ENCODE results near the gene NRG3.

DNA sequence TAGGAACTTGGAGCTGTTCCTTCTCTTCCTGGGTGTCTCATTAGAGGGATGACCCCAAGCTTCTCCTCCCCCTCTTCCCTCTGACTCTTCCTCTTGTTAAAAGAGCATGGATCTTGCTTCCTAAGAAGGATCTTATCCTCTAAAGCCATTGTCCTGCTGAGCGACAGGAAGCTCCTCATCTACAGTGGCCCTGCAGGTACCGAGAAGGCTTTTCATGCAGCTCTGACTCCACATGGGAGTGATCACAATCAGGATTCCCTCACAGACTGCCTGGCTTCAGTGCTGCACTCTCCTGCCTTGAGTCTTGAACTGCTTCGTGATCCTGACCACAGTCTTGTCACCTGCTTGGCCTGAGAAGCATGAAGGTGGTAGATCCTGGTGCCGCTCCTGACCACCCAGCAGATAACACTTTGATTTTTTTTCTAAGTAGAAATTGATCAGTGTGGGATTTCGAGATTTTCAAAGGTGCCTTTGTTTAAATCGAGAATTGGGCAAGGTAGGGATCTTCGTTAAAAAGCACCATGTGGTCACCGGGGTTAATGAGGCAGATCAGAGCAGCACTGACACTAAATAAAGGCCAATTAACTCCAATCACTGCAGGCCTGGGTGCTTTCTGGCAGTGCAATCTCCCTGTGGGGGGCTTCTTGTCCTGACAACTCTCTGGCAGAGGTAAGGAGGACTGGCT lies 376.4 kb downstream of the NRG3 start:
- TF ChIP-seq POLR2A (IDR thresholded peaks at IDR 0.05): no peak
- TF ChIP-seq, protein P1, sequence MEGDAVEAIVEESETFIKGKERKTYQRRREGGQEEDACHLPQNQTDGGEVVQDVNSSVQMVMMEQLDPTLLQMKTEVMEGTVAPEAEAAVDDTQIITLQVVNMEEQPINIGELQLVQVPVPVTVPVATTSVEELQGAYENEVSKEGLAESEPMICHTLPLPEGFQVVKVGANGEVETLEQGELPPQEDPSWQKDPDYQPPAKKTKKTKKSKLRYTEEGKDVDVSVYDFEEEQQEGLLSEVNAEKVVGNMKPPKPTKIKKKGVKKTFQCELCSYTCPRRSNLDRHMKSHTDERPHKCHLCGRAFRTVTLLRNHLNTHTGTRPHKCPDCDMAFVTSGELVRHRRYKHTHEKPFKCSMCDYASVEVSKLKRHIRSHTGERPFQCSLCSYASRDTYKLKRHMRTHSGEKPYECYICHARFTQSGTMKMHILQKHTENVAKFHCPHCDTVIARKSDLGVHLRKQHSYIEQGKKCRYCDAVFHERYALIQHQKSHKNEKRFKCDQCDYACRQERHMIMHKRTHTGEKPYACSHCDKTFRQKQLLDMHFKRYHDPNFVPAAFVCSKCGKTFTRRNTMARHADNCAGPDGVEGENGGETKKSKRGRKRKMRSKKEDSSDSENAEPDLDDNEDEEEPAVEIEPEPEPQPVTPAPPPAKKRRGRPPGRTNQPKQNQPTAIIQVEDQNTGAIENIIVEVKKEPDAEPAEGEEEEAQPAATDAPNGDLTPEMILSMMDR (IDR thresholded peaks at IDR 0.05): no peak

Measured in tibial nerve (tissue), 3 donors.